IMR-90 (cell line): ENCODE results near the gene RASGRF2. TPM values are rescaled to one million over a fixed set of nuclear protein-coding genes. Genes with fewer than 3 reads are reported as not detected.

ENCODE experiments used
- ATAC-seq: fragments of 200-7000 bp; cut with Tn5 transposase; 2 replicates; pipeline ENCODE4 v1.9.1; 2020; ENCODE audit warnings: low read depth, mild to moderate bottlenecking, moderate library complexity
- BruUV-seq: library from RNA; stranded (reverse); fragments of 400-500 nt; replicated peaks from 2 replicates; lab custom pipeline; 2021; lab: Mats Ljungman, UMichigan
- CTCF ChIA-PET: fragments of 300-600 bp; formaldehyde crosslinking; extraction: SDS; loops from one replicate; lab custom pipeline; 2021; ENCODE audit warnings: antibody characterized with exemption; lab: Yijun Ruan, JAX
- POLR2A ChIA-PET: fragments of 300-600 bp; sonication (Branson Sonifier 250); formaldehyde crosslinking; loops from one replicate; lab custom pipeline; 2022; ENCODE audit warnings: antibody characterized with exemption; ENCODE audit not compliant: unreplicated experiment; lab: Charles Lee
- DNase-seq: peaks from one replicate; pipeline ENCODE4 v3.0.0; 2013
- H2AFZ ChIP-seq: replicated peaks from 2 replicates; pipeline ENCODE3; 2013; ENCODE audit warnings: low read length, mild to moderate bottlenecking; ENCODE audit not compliant: poor library complexity
- H2AK5ac ChIP-seq: 2 replicates; pipeline ENCODE4 v1.6.1; 2013; ENCODE audit warnings: low read depth, low read length, inconsistent platforms
- H2AK9ac ChIP-seq: replicated peaks from 2 replicates; pipeline ENCODE3; 2013; ENCODE audit warnings: mild to moderate bottlenecking, low read depth, low read length, moderate library complexity; ENCODE audit not compliant: poor library complexity
- H2BK120ac ChIP-seq: 2 replicates; pipeline ENCODE4 v1.6.1; 2013; ENCODE audit warnings: low read depth, low read length, inconsistent platforms
- H2BK15ac ChIP-seq: 3 replicates; pipeline ENCODE4 v1.6.1; 2013; ENCODE audit warnings: low read depth, low read length, inconsistent platforms
- H2BK20ac ChIP-seq: 2 replicates; pipeline ENCODE4 v1.6.1; 2013; ENCODE audit warnings: low read depth, mild to moderate bottlenecking, inconsistent platforms, low read length, moderate library complexity
- H2BK5ac ChIP-seq: 2 replicates; pipeline ENCODE4 v1.6.1; 2013; ENCODE audit warnings: mild to moderate bottlenecking, low read depth, low read length, inconsistent platforms; ENCODE audit not compliant: poor library complexity, severe bottlenecking
- H3K14ac ChIP-seq: replicated peaks from 2 replicates; pipeline ENCODE4 v1.6.1; 2013; ENCODE audit warnings: low read depth, low read length, inconsistent platforms
- H3K18ac ChIP-seq: 2 replicates; pipeline ENCODE4 v1.6.1; 2013; ENCODE audit warnings: low read depth, low read length, control low read depth
- H3K23ac ChIP-seq: 2 replicates; pipeline ENCODE4 v1.6.1; 2013; ENCODE audit warnings: low read depth, low read length, inconsistent platforms
- H3K27ac ChIP-seq: 2 replicates; pipeline ENCODE4 v1.5.1; 2013; ENCODE audit warnings: mild to moderate bottlenecking, control low read depth, low read length; ENCODE audit not compliant: insufficient read depth
- H3K27me3 ChIP-seq: 2 replicates; pipeline ENCODE4 v1.6.1; 2013; ENCODE audit warnings: low read length; ENCODE audit not compliant: control insufficient read depth, insufficient read depth
- H3K36me3 ChIP-seq: 2 replicates; pipeline ENCODE4 v1.6.1; 2013; ENCODE audit warnings: low read length, mixed read lengths; ENCODE audit not compliant: control insufficient read depth, insufficient read depth
- H3K4ac ChIP-seq: 2 replicates; pipeline ENCODE4 v1.6.1; 2013; ENCODE audit warnings: low read depth, low read length, inconsistent platforms
- H3K4me1 ChIP-seq: 2 replicates; pipeline ENCODE4 v1.6.1; 2013; ENCODE audit warnings: low read length, mixed read lengths; ENCODE audit not compliant: control insufficient read depth, insufficient read depth
- H3K4me2 ChIP-seq: 2 replicates; pipeline ENCODE4 v1.6.1; 2013; ENCODE audit warnings: low read depth, mild to moderate bottlenecking, control low read depth, low read length, moderate library complexity
- H3K4me3 ChIP-seq: 2 replicates; pipeline ENCODE4 v1.5.1; 2013; ENCODE audit warnings: low read depth, mild to moderate bottlenecking, control low read depth, low read length, moderate library complexity; ENCODE audit not compliant: insufficient read depth
- H3K56ac ChIP-seq: 2 replicates; pipeline ENCODE4 v1.6.1; 2013; ENCODE audit warnings: low read length, inconsistent platforms; ENCODE audit not compliant: insufficient read depth; ENCODE audit errors: extremely low read depth
- H3K79me1 ChIP-seq, 2 experiments: 2 replicates each; pipeline ENCODE4 v1.6.1; 2013; ENCODE audit warnings: low read length in 2 of 2, inconsistent platforms in 1 of 2, low read depth in 1 of 2
- H3K9ac ChIP-seq: 2 replicates; pipeline ENCODE4 v1.6.1; 2013; ENCODE audit warnings: low read depth, low read length, control low read depth
- H3K9me1 ChIP-seq: 2 replicates; pipeline ENCODE4 v1.6.1; 2013; ENCODE audit warnings: low read length, inconsistent platforms; ENCODE audit not compliant: insufficient read depth
- H3K9me3 ChIP-seq: 2 replicates; pipeline ENCODE4 v1.6.1; 2013; ENCODE audit warnings: low read length; ENCODE audit not compliant: control insufficient read depth, insufficient read depth
- H4K20me1 ChIP-seq: 2 replicates; pipeline ENCODE4 v1.6.1; 2013; ENCODE audit warnings: low read length, inconsistent platforms; ENCODE audit not compliant: insufficient read depth
- H4K5ac ChIP-seq: 2 replicates; pipeline ENCODE4 v1.6.1; 2013; ENCODE audit warnings: mild to moderate bottlenecking, low read depth, low read length, control low read depth
- H4K8ac ChIP-seq, 2 experiments: 2 replicates each; pipeline ENCODE4 v1.6.1; 2013; ENCODE audit warnings: low read depth in 2 of 2, low read length in 2 of 2, control low read depth in 1 of 2, inconsistent platforms in 1 of 2
- H4K91ac ChIP-seq: 2 replicates; pipeline ENCODE4 v1.6.1; 2013; ENCODE audit warnings: low read depth, low read length, inconsistent platforms; ENCODE audit not compliant: insufficient read depth
- BHLHE40 ChIP-seq: fragments of 150-350 bp; IDR thresholded peaks from 2 replicates; pipeline ENCODE4 v1.6.1; 2016; ENCODE audit warnings: mild to moderate bottlenecking, low read depth, low read length
- CEBPB ChIP-seq: IDR thresholded peaks from 2 replicates; pipeline ENCODE4 v1.6.1; 2012; ENCODE audit warnings: low read depth, low read length, improper control_type of control experiment
- CHD1 ChIP-seq: IDR thresholded peaks from 2 replicates; pipeline ENCODE4 v1.6.1; 2012; ENCODE audit warnings: low read depth, low read length, improper control_type of control experiment
- FOS ChIP-seq: fragments of 150-350 bp; IDR thresholded peaks from 2 replicates; pipeline ENCODE4 v1.6.1; 2016; ENCODE audit warnings: low read depth, low read length
- MAFK ChIP-seq: IDR thresholded peaks from 2 replicates; pipeline ENCODE4 v1.6.1; 2012; ENCODE audit warnings: low read depth, low read length, improper control_type of control experiment
- MAZ ChIP-seq: IDR thresholded peaks from 2 replicates; pipeline ENCODE4 v1.6.1; 2012; ENCODE audit warnings: low read depth, mild to moderate bottlenecking, low read length, improper control_type of control experiment, moderate library complexity, borderline replicate concordance
- MXI1 ChIP-seq: IDR thresholded peaks from 2 replicates; pipeline ENCODE4 v1.6.1; 2012; ENCODE audit warnings: low read depth, mild to moderate bottlenecking, low read length, moderate library complexity, borderline replicate concordance
- NFE2L2 ChIP-seq: fragments of 150-350 bp; IDR thresholded peaks from 2 replicates; pipeline ENCODE4 v1.6.1; 2016; ENCODE audit warnings: low read depth, mild to moderate bottlenecking, low read length
- POLR2A ChIP-seq: IDR thresholded peaks from 2 replicates; pipeline ENCODE4 v1.6.1; 2012; ENCODE audit warnings: mild to moderate bottlenecking, low read depth, low read length
- RAD21 ChIP-seq: IDR thresholded peaks from 2 replicates; pipeline ENCODE4 v1.6.1; 2012; ENCODE audit warnings: low read length, improper control_type of control experiment
- RCOR1 ChIP-seq: IDR thresholded peaks from 2 replicates; pipeline ENCODE4 v1.6.1; 2012; ENCODE audit warnings: mild to moderate bottlenecking, low read length, improper control_type of control experiment; ENCODE audit not compliant: insufficient replicate concordance
- RFX5 ChIP-seq: IDR thresholded peaks from 2 replicates; pipeline ENCODE4 v1.8.0; 2012; ENCODE audit warnings: low read depth, mild to moderate bottlenecking, low read length, moderate library complexity
- SMC3 ChIP-seq: fragments of 150-350 bp; IDR thresholded peaks from 2 replicates; pipeline ENCODE4 v1.6.1; 2016; ENCODE audit warnings: low read depth, mild to moderate bottlenecking, antibody characterized with exemption, low read length, moderate library complexity
- WGBS, 2 experiments: methylation state at CpG; one replicate each; pipeline versions ENCODE4 v1.1.5 to v1.1.7; 2013; ENCODE audit warnings: missing lambda C conversion rate in 2 of 2; ENCODE audit not compliant: insufficient read length in 1 of 2; ENCODE audit errors: extremely low coverage in 2 of 2; 5-methylcytosine and 5-hydroxymethylcytosine counted together
- dilution Hi-C: fragments of 300-500 bp; cut with HindIII; formaldehyde crosslinking; loops from one replicate; pipeline ENCODE4 v1.14.3; 2018; ENCODE audit warnings: low sequenced_read_pairs; ENCODE audit not compliant: unreplicated experiment
- in situ Hi-C: fragments of 300-500 bp; cut with MboI; formaldehyde crosslinking; loops from 3 replicates; pipeline ENCODE4 v1.14.3; 2019; ENCODE audit warnings: low sequenced_read_pairs, inconsistent platforms, mixed read lengths
- intact Hi-C: fragments of 100-400 bp; cut with micrococcal nuclease; formaldehyde crosslinking; loops from 2 replicates; pipeline ENCODE4 v1.10.0; 2022
- polyA plus RNA-seq, 3 experiments: library from polyadenylated mRNA; depleted of rRNA; stranded (reverse); fragments of >200 nt; gene quantifications; 2 replicates each; pipeline ENCODE4 v1.2.3, GENCODE V29; 2012; ENCODE audit warnings: low replicate concordance in 1 of 3
- total RNA-seq: library from RNA; depleted of rRNA; stranded (reverse); fragments of >200 nt; gene quantifications from 2 replicates; pipeline ENCODE4 v1.2.3, GENCODE V29; 2012
- TF ChIP-seq, protein P1 (sequence below): fragments of 150-350 bp; IDR thresholded peaks from 2 replicates; pipeline ENCODE4 v1.6.1; 2016; ENCODE audit warnings: low read depth, mild to moderate bottlenecking, low read length, moderate library complexity, borderline replicate concordance
- TF ChIP-seq, protein P2 (sequence below): conservative IDR thresholded peaks from 2 replicates; pipeline ENCODE4 v1.5.1; 2012; ENCODE audit warnings: mild to moderate bottlenecking, low read depth, low read length, improper control_type of control experiment
- TF ChIP-seq, protein P3 (sequence below): fragments of 150-350 bp; IDR thresholded peaks from 2 replicates; pipeline ENCODE4 v1.6.1; 2017; ENCODE audit warnings: mild to moderate bottlenecking, antibody characterized with exemption, low read length, low read depth

RASGRF2 gene
- total and polyA plus RNA-seq, 2 of the 4 experiments (the other 2 are of a cell fraction), result 2.9 to 5.0 TPM

DNA sequence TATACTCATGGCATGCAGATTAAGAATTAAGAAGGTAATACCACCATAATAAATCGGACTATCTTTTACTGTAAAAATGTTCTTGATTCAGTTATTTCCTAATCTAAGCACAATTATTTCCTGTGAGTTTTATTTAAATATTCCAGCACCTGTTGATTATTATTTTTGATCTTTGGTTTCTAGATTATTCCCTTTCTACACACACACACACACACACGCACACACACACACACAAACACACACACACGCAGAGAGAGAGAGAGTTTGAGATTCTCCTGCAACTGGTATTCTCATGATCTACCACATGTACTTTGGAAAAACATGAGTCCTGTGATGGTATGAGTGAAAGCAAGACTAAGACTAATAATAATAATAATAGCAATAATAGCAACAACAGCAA is 256.0 kb downstream of the RASGRF2 start:
- H3K18ac ChIP-seq, result no peak overlapping the region
- no peak overlapping the region for H3K23ac ChIP-seq
- H3K36me3 ChIP-seq, result peaks cover 4% of the 10 kb centered on the region; the same call in 1 of the 2 replicates
- DNase-seq (no peak), ATAC-seq (no peak)
- no peak overlapping the region for H3K4ac ChIP-seq
- intact Hi-C loops, result no loop called here
- H3K14ac ChIP-seq, result no peak overlapping the region
- H2AK5ac ChIP-seq, result no peak overlapping the region
- dilution Hi-C loops, result no loop called here
- H3K4me1 ChIP-seq, result peaks cover 2% of the 10 kb centered on the region; the same call in 1 of the 2 replicates
- H3K79me1 ChIP-seq, result no peaks in the 10 kb centered on the region
- no peak overlapping the region for H3K56ac ChIP-seq
- H3K9me1 ChIP-seq, result peaks cover 6% of the 10 kb centered on the region; the same call in 1 of the 2 replicates
- H3K9ac ChIP-seq, result no peak overlapping the region
- H3K9me3 ChIP-seq, result no peaks in the 10 kb centered on the region
- no peak overlapping the region for H3K27ac ChIP-seq
- H2AFZ ChIP-seq, result no peak overlapping the region
- H3K4me3 ChIP-seq, result no peak overlapping the region
- no TSS peak for BruUV-seq
- H4K8ac ChIP-seq, result no peak overlapping the region
- WGBS, 2 experiments, result no CpG with 5 or more reads among the region's 3 CpGs
- no peaks in the 10 kb centered on the region for H3K27me3 ChIP-seq
- H2BK15ac ChIP-seq, result no peak overlapping the region
- TF ChIP-seq NFE2L2 (no peak), MAFK (no peak), POLR2A (no peak), SMC3 (no peak), CEBPB (no peak), CHD1 (no peak), RAD21 (no peak), BHLHE40 (no peak), RCOR1 (no peak), MXI1 (no peak), RFX5 (no peak), FOS (no peak), MAZ (no peak)
- TF ChIP-seq, protein P1, sequence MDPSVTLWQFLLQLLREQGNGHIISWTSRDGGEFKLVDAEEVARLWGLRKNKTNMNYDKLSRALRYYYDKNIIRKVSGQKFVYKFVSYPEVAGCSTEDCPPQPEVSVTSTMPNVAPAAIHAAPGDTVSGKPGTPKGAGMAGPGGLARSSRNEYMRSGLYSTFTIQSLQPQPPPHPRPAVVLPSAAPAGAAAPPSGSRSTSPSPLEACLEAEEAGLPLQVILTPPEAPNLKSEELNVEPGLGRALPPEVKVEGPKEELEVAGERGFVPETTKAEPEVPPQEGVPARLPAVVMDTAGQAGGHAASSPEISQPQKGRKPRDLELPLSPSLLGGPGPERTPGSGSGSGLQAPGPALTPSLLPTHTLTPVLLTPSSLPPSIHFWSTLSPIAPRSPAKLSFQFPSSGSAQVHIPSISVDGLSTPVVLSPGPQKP, result no peak
- TF ChIP-seq, protein P2, sequence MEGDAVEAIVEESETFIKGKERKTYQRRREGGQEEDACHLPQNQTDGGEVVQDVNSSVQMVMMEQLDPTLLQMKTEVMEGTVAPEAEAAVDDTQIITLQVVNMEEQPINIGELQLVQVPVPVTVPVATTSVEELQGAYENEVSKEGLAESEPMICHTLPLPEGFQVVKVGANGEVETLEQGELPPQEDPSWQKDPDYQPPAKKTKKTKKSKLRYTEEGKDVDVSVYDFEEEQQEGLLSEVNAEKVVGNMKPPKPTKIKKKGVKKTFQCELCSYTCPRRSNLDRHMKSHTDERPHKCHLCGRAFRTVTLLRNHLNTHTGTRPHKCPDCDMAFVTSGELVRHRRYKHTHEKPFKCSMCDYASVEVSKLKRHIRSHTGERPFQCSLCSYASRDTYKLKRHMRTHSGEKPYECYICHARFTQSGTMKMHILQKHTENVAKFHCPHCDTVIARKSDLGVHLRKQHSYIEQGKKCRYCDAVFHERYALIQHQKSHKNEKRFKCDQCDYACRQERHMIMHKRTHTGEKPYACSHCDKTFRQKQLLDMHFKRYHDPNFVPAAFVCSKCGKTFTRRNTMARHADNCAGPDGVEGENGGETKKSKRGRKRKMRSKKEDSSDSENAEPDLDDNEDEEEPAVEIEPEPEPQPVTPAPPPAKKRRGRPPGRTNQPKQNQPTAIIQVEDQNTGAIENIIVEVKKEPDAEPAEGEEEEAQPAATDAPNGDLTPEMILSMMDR, result no peak
- TF ChIP-seq, protein P3, sequence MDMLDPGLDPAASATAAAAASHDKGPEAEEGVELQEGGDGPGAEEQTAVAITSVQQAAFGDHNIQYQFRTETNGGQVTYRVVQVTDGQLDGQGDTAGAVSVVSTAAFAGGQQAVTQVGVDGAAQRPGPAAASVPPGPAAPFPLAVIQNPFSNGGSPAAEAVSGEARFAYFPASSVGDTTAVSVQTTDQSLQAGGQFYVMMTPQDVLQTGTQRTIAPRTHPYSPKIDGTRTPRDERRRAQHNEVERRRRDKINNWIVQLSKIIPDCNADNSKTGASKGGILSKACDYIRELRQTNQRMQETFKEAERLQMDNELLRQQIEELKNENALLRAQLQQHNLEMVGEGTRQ, result no peak
- no peak overlapping the region for H2AK9ac ChIP-seq
- in situ Hi-C loops, result no loop called here
- H4K5ac ChIP-seq, result no peak overlapping the region
- H2BK5ac ChIP-seq, result no peak overlapping the region
- CTCF ChIA-PET, result interaction anchor here (0.7 kb wide), 1 partner anchor 83 kb away, joined by 3 read pairs; no protein-coding TSS in a partner anchor
- no peak overlapping the region for H2BK120ac ChIP-seq
- POLR2A ChIA-PET, result no interaction called here
- no peaks in the 10 kb centered on the region for H4K20me1 ChIP-seq
- no peak overlapping the region for H3K4me2 ChIP-seq
- H2BK20ac ChIP-seq, result no peak overlapping the region
- no peak overlapping the region for H4K91ac ChIP-seq
